ENCODE measurements around the gene TSHZ1.

The TSHZ1 gene

DNA sequence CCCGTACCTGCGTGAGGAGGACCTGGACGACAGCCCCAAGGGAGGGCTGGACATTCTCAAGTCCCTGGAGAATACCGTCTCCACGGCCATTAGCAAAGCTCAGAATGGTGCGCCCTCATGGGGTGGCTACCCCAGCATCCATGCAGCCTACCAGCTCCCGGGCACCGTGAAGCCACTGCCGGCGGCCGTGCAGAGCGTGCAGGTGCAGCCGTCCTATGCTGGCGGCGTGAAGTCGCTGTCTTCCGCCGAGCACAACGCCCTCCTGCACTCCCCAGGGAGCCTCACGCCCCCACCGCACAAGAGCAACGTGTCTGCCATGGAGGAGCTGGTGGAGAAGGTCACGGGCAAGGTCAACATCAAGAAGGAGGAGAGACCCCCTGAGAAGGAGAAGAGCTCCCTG is 76.4 kb downstream of the TSHZ1 start:
- Histone ChIP-seq H3K27ac (ENCODE audit: low read length) (no peak overlapping the region), H3K27me3 (ENCODE audit: control insufficient read depth, insufficient read depth, low read length) (no peaks in the 10 kb centered on the region), H3K9me3 (ENCODE audit: control insufficient read depth, insufficient read depth, low read length) (no peaks in the 10 kb centered on the region), H3K4me1 (ENCODE audit: control insufficient read depth, insufficient read depth, low read length) (no peaks in the 10 kb centered on the region; the same call in 1 of the 2 replicates), H3K36me3 (ENCODE audit: control insufficient read depth, insufficient read depth, low read length) (no peaks in the 10 kb centered on the region), H3K4me3 (ENCODE audit: low read length) (no peak overlapping the region)
- DNase-seq (ENCODE audit: low read depth, low spot score): no peak
- WGBS (ENCODE audit: insufficient coverage, insufficient read length): no CpG with 5 or more reads among the region's 23 CpGs

DNA sequence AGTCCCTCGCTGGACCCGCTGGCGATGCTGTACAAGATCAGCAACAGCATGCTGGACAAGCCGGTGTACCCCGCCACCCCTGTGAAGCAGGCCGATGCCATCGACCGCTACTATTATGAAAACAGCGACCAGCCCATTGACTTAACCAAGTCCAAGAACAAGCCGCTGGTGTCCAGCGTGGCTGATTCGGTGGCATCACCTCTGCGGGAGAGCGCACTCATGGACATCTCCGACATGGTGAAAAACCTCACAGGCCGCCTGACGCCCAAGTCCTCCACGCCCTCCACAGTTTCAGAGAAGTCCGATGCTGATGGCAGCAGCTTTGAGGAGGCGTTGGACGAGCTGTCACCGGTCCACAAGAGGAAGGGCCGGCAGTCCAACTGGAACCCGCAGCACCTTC is 77.1 kb downstream of the TSHZ1 start:
- H3K4me3 ChIP-seq (ENCODE audit: low read length): no peak overlapping the region
- no peak for DNase-seq (ENCODE audit: low read depth, low spot score)
- WGBS (ENCODE audit: insufficient coverage, insufficient read length): no CpG with 5 or more reads among the region's 24 CpGs
- no peaks in the 10 kb centered on the region for H3K36me3 ChIP-seq (ENCODE audit: control insufficient read depth, insufficient read depth, low read length)
- no peaks in the 10 kb centered on the region; the same call in 1 of the 2 replicates for H3K4me1 ChIP-seq (ENCODE audit: control insufficient read depth, insufficient read depth, low read length)
- no peaks in the 10 kb centered on the region for H3K27me3 ChIP-seq (ENCODE audit: control insufficient read depth, insufficient read depth, low read length)
- no peak overlapping the region for H3K27ac ChIP-seq (ENCODE audit: low read length)
- no peaks in the 10 kb centered on the region for H3K9me3 ChIP-seq (ENCODE audit: control insufficient read depth, insufficient read depth, low read length)

DNA sequence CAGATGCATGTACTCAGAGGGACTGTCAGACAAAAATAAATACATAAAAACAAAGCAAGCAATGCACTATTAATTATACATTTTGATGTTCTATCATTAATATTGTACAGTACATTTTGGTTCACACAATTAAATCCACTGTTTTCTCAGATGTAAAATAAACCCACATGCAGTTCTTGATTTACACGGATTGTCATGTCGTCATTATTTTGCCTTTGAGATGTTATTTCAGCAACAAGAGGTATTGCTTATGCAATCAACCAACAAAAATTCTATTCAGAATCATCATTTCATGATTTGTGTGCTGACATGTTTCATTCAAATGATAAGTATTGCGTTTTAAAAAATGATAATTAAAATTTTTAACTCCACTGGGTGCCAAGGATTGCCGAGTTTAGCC is 79.2 kb downstream of the TSHZ1 start:
- no CpG with 5 or more reads among the region's 4 CpGs for WGBS (ENCODE audit: insufficient coverage, insufficient read length)
- H3K9me3 ChIP-seq (ENCODE audit: control insufficient read depth, insufficient read depth, low read length): no peaks in the 10 kb centered on the region
- H3K4me3 ChIP-seq (ENCODE audit: low read length): no peak overlapping the region
- no peaks in the 10 kb centered on the region for H3K4me1 ChIP-seq (ENCODE audit: control insufficient read depth, insufficient read depth, low read length)
- no peak for DNase-seq (ENCODE audit: low read depth, low spot score)
- no peak overlapping the region for H3K27ac ChIP-seq (ENCODE audit: low read length)
- H3K36me3 ChIP-seq (ENCODE audit: control insufficient read depth, insufficient read depth, low read length): no peaks in the 10 kb centered on the region
- no peaks in the 10 kb centered on the region for H3K27me3 ChIP-seq (ENCODE audit: control insufficient read depth, insufficient read depth, low read length)

DNA sequence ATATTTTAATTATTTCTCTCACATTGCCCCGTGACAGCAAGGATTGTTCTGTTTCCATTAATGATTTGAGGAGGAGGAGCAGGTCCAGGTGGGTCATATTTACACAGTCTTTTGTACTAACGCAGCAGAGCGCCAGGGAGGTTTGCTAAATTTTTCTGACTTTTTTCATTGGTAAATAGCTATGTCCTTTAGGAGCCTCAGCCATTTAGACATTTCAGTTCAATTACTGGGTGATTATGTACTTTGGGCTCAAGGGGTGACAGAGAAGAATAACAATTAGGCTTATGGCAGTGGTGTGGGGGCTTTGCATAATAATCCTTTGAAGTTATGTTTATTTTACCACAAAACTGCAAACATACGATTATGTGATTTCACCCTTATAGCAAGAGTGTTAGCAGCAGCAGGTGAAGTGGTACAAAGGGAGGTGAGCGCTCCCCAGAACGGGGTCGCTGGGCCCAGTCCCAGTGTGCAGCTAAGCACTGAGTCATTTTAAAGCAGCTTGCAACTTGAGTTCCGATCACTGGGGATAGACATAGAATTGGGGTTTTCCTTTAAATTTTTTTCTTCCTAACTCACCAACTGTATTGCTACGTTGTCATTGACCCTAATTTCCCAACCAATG is 80.3 kb downstream of the TSHZ1 start:
- H3K36me3 ChIP-seq (ENCODE audit: control insufficient read depth, insufficient read depth, low read length): no peaks in the 10 kb centered on the region
- DNase-seq (ENCODE audit: low read depth, low spot score): no peak
- WGBS (ENCODE audit: insufficient coverage, insufficient read length): no CpG with 5 or more reads among the region's 9 CpGs

DNA sequence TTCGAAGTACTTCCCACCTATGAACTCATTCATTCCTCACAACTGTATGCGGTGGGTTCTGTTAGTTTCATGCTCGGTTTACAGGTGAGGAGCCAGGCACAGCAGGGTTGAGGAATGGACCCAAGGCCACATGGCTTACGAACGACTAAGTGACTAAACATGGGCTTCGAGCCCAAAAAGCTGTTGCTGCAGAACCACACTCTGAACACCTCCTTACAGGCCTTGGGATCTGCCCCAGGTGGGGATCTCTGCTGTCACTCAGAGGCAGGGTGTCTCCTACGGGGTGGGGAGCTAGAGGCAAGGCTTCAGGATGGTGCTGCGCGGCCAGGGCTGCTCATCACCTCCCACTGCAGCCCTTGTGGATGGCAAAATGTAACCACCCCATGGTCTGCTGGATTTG is 80.9 kb downstream of the TSHZ1 start:
- Histone ChIP-seq H3K27ac (ENCODE audit: low read length) (no peak overlapping the region), H3K9me3 (ENCODE audit: control insufficient read depth, insufficient read depth, low read length) (no peaks in the 10 kb centered on the region), H3K27me3 (ENCODE audit: control insufficient read depth, insufficient read depth, low read length) (no peaks in the 10 kb centered on the region), H3K4me1 (ENCODE audit: control insufficient read depth, insufficient read depth, low read length) (no peaks in the 10 kb centered on the region), H3K36me3 (ENCODE audit: control insufficient read depth, insufficient read depth, low read length) (no peaks in the 10 kb centered on the region), H3K4me3 (ENCODE audit: low read length) (no peak overlapping the region)
- no peak for DNase-seq (ENCODE audit: low read depth, low spot score)
- no CpG with 5 or more reads among the region's 9 CpGs for WGBS (ENCODE audit: insufficient coverage, insufficient read length)

More for the DNA sequence above, 80.3 kb downstream of the TSHZ1 start:
- no peaks in the 10 kb centered on the region for H3K9me3 ChIP-seq (ENCODE audit: control insufficient read depth, insufficient read depth, low read length)
- H3K27ac ChIP-seq (ENCODE audit: low read length): no peak overlapping the region
- H3K4me3 ChIP-seq (ENCODE audit: low read length): no peak overlapping the region
- no peaks in the 10 kb centered on the region for H3K27me3 ChIP-seq (ENCODE audit: control insufficient read depth, insufficient read depth, low read length)
- H3K4me1 ChIP-seq (ENCODE audit: control insufficient read depth, insufficient read depth, low read length): no peaks in the 10 kb centered on the region

DNA sequence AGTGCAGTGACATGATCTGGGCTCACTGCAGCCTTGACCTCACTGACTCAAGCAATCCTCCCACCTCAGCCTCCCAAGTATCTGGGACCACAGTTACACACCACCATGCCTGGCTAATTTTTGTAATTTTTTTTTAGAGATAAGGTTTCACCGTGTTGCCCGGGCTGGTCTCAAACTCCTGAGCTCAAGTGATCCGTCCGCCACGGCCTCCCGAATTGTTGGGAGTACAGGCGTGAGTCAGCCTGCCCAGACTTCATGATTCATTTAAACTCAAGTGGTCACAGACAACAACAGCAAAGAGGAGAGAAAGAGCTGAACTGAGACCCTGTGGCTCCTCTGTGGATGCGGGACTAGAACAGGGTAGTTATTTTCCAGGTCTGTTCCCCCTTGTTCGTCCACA is 83.0 kb downstream of the TSHZ1 start:
- WGBS (ENCODE audit: insufficient coverage, insufficient read length): no CpG with 5 or more reads among the region's 9 CpGs
- DNase-seq (ENCODE audit: low read depth, low spot score): no peak
- no peak overlapping the region for H3K27ac ChIP-seq (ENCODE audit: low read length)
- no peaks in the 10 kb centered on the region for H3K4me1 ChIP-seq (ENCODE audit: control insufficient read depth, insufficient read depth, low read length)
- H3K4me3 ChIP-seq (ENCODE audit: low read length): no peak overlapping the region
- no peaks in the 10 kb centered on the region for H3K9me3 ChIP-seq (ENCODE audit: control insufficient read depth, insufficient read depth, low read length)
- no peaks in the 10 kb centered on the region for H3K27me3 ChIP-seq (ENCODE audit: control insufficient read depth, insufficient read depth, low read length)
- H3K36me3 ChIP-seq (ENCODE audit: control insufficient read depth, insufficient read depth, low read length): no peaks in the 10 kb centered on the region

DNA sequence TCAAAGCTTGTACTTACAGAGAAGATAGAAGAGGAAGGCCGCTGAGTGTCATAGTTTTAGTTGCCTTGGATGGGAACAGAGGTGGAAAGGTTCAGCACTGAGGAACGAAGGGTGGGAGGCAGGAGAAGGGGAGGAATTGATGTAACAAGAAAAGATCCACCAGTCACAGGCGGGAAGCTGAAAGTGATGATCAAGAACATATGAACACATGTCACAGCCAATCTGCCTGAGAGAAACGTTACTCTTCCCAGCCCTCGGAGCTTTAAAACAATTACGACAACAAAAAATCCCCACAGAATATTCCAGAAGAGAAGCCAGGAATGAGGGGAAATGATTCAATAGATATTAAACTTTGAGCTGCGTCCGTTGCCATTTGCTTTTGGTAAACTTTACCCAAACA is 87.1 kb downstream of the TSHZ1 start:
- no peaks in the 10 kb centered on the region for H3K36me3 ChIP-seq (ENCODE audit: control insufficient read depth, insufficient read depth, low read length)
- H3K9me3 ChIP-seq (ENCODE audit: control insufficient read depth, insufficient read depth, low read length): no peaks in the 10 kb centered on the region
- no peak overlapping the region for H3K27ac ChIP-seq (ENCODE audit: low read length)
- WGBS (ENCODE audit: insufficient coverage, insufficient read length): no CpG with 5 or more reads among the region's 8 CpGs
- no peak overlapping the region for H3K4me3 ChIP-seq (ENCODE audit: low read length)
- no peaks in the 10 kb centered on the region for H3K27me3 ChIP-seq (ENCODE audit: control insufficient read depth, insufficient read depth, low read length)
- DNase-seq (ENCODE audit: low read depth, low spot score): no peak
- H3K4me1 ChIP-seq (ENCODE audit: control insufficient read depth, insufficient read depth, low read length): no peaks in the 10 kb centered on the region

DNA sequence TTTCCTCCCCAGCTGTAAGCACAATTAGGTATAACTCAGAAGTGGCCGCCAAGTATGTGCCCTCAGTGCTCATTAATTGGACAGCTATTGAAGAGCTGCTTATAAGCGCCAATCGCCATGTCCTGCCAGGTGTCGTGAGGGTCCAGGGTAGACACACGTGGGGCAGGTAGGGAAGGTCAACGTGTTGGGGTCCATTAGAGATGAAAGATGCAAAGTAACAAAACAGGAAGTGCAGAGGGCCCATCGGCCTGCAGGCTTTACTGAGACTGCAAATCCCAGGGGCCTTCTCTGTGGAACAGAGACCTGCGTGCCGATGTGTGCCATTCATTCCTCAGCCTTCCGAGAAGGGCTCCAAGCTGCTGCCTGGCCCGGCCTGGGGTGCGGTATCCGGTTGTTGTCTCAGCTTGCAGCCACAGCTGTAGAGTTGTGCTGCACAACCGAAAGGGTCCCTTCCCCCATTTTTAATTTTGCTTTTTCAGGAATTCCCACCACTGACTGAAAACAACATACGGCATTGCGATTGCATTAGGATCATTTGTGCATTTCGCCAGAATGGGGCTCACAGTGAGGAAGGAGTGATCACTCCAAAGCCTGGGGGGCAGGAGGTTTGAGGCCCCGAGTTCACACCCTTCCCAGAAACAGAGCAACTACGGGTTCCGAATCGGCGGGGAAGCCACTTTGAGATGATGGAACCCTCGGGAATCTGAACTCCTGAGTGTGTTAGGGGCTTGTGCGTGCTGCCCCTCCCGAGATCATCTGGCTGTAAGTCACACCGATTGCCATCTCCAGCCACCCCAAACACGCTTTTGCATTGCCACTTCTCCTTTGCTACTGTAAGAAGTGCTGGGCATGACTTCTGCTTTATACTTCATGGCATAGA is 94.3 kb downstream of the TSHZ1 start:
- H3K36me3 ChIP-seq (ENCODE audit: control insufficient read depth, insufficient read depth, low read length): no peaks in the 10 kb centered on the region
- WGBS (ENCODE audit: insufficient coverage, insufficient read length): no CpG with 5 or more reads among the region's 27 CpGs

DNA sequence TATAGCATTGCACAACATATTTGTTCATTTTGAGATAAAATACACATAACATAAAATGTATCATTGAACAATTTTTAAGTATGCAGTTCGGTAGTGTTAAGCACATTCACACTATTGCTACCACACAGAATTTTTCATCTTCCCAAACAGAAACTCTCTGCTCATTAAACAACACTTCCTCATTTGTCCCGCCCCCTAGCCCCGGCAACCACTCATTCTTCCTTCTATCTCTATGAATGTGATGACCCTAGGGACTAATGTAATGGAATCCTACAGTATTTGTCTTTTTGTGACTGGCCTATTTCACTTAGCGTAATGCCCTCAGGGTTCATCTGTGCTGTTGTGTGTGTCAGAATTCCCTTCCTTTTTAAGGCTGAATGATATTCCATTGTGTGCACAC is 95.4 kb downstream of the TSHZ1 start:
- no peaks in the 10 kb centered on the region for H3K36me3 ChIP-seq (ENCODE audit: control insufficient read depth, insufficient read depth, low read length)
- no peak for DNase-seq (ENCODE audit: low read depth, low spot score)
- no peaks in the 10 kb centered on the region for H3K4me1 ChIP-seq (ENCODE audit: control insufficient read depth, insufficient read depth, low read length)
- H3K27me3 ChIP-seq (ENCODE audit: control insufficient read depth, insufficient read depth, low read length): no peaks in the 10 kb centered on the region
- no CpG with 5 or more reads among the region's 4 CpGs for WGBS (ENCODE audit: insufficient coverage, insufficient read length)
- H3K9me3 ChIP-seq (ENCODE audit: control insufficient read depth, insufficient read depth, low read length): no peaks in the 10 kb centered on the region
- no peak overlapping the region for H3K27ac ChIP-seq (ENCODE audit: low read length)
- no peak overlapping the region for H3K4me3 ChIP-seq (ENCODE audit: low read length)

More for the DNA sequence above, 94.3 kb downstream of the TSHZ1 start:
- H3K4me1 ChIP-seq (ENCODE audit: control insufficient read depth, insufficient read depth, low read length): no peaks in the 10 kb centered on the region
- no peak overlapping the region for H3K27ac ChIP-seq (ENCODE audit: low read length)
- H3K9me3 ChIP-seq (ENCODE audit: control insufficient read depth, insufficient read depth, low read length): no peaks in the 10 kb centered on the region
- no peak overlapping the region for H3K4me3 ChIP-seq (ENCODE audit: low read length)
- DNase-seq (ENCODE audit: low read depth, low spot score): no peak
- H3K27me3 ChIP-seq (ENCODE audit: control insufficient read depth, insufficient read depth, low read length): no peaks in the 10 kb centered on the region

DNA sequence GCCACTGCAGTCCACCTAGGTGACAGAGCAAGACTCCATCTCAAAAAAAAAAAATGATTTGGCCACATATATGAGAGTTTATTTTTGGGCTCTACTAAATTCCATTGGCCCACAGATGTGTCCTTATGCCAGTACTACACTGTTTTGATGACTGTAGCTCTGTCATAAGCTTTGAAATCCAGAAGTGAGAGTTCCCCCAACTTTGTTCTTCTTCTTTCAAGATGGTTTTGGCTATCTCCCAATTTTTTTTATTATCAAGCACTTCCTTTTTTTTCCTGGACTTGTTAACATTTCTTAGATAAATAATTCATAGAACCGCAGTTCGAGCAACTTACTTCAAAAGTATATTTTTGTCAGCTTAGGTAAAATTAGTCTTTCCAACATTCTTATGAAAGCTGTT is 96.9 kb downstream of the TSHZ1 start:
- Histone ChIP-seq H3K27me3 (ENCODE audit: control insufficient read depth, insufficient read depth, low read length) (no peaks in the 10 kb centered on the region), H3K27ac (ENCODE audit: low read length) (no peak overlapping the region), H3K9me3 (ENCODE audit: control insufficient read depth, insufficient read depth, low read length) (no peaks in the 10 kb centered on the region), H3K4me3 (ENCODE audit: low read length) (no peak overlapping the region), H3K36me3 (ENCODE audit: control insufficient read depth, insufficient read depth, low read length) (no peaks in the 10 kb centered on the region), H3K4me1 (ENCODE audit: control insufficient read depth, insufficient read depth, low read length) (no peaks in the 10 kb centered on the region)
- DNase-seq (ENCODE audit: low read depth, low spot score): no peak
- WGBS (ENCODE audit: insufficient coverage, insufficient read length): no CpG with 5 or more reads among the region's 2 CpGs
